HG03521 (cell line): ENCODE measurements around the gene TOR4A.

Source experiments
- ATAC-seq: cut with Tn5 transposase; IDR thresholded peaks from one replicate; pipeline ENCODE4 v1.9.1; 2021; ENCODE audit warnings: mild to moderate bottlenecking, moderate library complexity; ENCODE audit not compliant: unreplicated experiment

The TOR4A gene

DNA sequence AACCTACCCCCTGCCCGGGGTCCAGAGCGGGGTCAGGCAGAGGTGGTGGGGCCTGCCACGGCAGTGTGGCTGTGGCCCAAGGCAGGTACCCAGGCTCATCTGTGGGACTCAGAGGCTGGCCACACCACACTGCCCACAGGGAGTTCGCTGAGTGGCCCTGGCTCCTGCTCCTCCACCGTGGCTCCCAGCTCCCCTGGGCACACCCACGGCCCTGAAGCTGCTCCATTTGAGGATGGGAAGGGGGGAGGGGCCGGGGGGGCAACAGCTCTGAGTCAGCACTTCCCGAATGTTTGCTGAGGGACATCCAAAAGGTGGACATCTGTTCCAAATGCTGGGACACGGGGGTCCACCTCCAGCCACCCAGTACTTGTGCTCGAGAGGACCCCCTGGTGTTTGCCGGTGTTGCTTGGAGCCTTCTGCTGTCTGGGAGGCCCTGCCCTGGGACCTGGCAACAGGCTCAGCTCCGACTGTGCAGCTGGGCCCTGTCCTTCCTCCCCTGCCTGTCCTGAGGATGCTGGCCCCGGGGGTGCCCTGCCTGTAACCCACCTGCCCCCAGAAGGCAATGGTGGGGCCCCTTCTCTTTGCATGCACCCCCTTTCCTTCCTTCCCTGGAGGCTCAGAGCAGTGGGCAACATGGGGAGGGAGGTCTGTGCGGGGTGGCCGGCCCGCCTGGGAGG, 27.0 kb downstream of the TOR4A start:
- no peak for ATAC-seq

- no peak for ATAC-seq
These were observed 27.7 kb downstream of the TOR4A start for GRCh38 chr9:137305060-137305797.

DNA sequence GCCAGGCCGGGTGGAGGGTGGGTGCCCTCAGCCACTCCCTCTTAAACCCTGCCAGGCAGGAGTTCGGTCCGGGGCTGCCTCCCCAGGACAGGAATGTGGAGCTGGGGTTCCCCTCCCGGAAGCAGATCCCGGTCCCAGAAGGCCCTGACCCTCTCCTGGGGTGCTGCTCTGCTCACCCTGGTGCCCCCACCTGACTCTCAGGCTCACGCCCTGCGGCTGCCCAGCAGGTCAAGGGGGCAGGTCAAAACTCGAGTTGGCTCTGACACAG, 28.2 kb downstream of the TOR4A start:
- no peak for ATAC-seq

- ATAC-seq, result no peak
These were observed 28.7 kb downstream of the TOR4A start for GRCh38 chr9:137306066-137306849.

GRCh38 chr9:137306850-137307254, 29.3 kb downstream of the TOR4A start:
- no peak for ATAC-seq

DNA sequence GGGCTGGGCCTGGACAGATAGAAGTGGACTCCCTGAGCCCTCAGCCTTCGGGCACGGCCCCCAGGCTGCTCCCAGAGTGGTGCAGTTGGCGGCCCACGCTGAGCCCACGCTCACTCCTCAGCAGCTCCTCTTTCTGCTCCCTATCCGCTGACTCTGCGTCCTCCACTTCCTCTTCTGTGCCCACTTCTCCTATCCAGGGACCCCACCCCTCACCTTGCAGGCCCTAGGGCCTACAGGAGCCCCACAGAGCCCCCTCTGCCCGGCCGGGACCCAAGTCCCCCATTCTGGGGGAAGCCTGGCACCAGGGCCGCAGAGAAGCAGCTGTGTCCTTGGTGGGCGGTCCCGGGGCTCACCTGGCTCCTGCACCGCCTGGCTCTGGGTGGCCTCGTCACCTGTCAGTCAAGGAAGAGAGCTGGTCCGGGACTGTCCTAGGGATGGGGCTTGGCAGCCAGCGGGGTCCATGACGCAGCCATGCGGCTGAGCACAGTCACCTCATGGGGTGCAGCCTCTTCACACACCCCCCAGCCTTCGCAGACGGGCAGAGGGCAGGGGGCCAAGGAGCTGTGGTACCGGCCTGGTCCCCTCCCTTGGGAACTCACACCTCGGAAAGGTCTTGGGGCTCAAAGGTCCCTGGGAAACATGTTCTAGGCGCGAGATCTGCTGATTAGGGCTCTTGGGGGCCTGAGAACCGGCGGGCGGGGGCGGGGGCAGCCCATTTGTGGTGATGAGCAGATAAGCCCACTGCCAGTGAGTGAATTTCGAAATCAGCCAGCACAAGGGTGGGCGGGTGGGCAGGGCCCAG, 29.9 kb downstream of the TOR4A start:
- ATAC-seq, result no peak

GRCh38 chr9:137308057-137308619, 30.6 kb downstream of the TOR4A start:
- no peak for ATAC-seq

DNA sequence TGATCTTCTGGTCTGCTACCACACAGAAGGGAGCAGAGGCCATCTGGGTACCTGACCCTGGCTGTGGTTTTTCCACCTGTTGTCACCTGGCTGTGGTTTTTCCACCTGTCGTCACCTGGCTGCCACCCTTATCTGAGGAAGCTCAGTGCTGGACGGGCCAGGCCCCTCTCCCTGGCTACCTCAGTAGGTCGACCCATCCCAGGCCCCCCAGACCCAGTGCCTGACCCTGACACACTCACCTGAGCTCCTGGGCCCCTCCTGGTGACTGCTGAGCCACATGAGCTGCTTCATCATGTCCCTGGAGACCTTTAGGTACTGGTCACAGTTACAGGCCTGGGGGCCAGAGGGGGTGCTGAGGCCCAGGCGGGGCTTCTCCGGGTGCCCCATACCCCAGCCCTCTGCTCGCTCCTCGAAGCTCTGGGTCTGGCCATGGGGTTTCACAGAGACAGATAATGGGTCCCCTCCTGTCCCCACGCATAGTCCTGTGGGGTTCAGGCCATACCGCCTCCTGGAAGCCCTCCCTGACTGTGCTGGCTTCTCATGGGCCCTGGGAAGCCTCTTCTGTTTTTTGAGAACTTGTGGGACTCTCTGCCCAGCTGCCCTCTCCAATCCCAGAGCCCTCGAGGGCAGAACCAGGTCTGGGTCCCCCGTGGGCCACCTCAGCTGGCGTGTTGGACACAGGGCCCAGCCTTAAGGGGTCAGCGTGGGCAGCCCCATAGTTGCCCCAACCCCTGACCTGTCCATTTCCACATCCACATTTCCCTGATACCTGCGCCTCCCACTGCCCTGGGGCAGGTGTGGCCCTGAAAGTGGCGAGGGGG, 32.1 kb downstream of the TOR4A start:
- ATAC-seq, result no peak

DNA sequence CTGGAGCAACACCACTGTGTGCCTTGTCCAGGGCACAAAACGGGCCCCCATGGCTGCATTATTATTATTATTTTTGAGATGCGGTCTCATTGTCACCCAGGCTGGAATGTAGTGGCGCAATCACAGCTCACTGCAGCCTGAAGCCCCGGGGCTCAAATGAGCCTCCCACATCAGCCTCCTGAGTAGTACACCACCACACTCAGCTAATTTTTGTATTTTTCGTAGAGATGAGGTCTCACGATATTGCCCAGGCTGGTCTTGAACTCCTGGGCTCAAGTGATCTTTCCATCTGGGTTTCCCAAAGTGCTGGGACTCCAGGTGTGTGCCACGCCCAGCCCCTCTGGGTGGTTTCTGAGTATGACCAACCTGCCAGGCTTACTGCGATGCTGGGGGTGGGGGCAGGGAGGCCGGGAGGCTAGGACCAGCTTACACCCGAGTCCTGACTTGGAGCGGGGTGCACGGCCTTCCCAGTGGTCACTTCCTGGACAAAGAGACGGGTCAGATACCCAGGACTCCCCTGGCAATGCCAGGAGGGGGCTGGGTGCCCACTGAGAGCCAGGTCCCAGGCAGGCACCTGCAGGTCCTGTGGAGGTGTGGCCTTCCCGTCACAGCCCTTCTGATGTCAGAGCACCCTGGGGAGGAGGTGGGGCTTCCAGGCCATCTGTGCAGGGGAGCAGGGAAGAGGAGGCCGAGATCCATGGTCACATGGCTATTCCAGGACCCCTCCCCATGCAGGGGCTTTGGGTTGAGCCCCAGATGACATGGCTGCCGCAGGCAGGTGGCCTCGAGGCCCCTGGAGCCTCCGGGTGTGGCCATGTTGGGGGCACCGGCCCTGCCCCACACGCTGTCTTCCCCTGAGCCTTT, 32.9 kb downstream of the TOR4A start:
- no peak for ATAC-seq

GRCh38 chr9:137311171-137311985, 33.9 kb downstream of the TOR4A start:
- ATAC-seq, result no peak

DNA sequence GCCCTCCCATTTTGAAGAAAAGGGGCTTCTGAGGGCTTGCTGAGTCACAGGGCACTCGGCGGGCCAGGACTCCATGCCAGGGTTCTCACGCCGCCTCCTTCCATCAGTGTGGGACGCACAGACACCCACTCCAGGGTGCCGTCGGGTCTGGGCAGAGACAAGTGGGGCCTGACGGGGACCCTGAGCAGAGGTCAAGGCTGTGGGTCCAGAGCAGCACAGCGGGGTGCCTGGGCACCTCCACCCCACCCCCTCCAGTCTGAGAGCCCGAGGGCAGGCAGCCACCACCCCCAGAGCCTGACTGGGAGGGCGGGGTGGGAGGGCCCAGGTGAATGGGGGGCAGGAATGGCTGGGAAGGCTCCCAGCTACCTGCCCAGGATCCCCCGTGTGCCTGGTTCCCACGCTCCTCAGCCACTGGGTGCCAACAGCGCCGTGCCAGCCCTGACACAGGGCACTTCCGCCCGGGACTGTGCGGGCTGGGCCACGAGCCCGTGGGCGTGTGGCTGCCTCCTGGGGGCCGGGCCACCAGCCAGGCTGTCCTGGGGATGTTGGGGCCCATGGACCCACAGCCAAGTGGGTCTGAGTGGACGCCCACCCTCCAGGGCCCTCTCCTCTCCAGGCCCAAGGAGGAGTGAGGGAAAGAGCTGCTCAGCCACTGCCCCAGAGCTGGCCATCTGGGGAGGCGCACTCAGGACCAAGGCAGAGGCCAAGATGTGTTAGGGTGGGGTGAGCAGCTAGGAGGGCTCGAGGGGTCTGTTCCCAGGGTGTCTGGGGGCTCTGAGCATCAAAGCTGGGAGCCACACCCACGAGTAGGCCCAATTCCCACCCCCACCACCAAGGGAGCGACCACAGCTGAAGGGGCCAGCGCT, 34.7 kb downstream of the TOR4A start:
- ATAC-seq, result no peak

GRCh38 chr9:137312852-137313325, 35.4 kb downstream of the TOR4A start:
- ATAC-seq, result no peak

- no peak for ATAC-seq
These were observed 35.9 kb downstream of the TOR4A start for GRCh38 chr9:137313326-137313936.

- ATAC-seq, result no peak
These were observed 36.5 kb downstream of the TOR4A start for GRCh38 chr9:137313956-137314560.

- no peak for ATAC-seq
These were observed 37.3 kb downstream of the TOR4A start for GRCh38 chr9:137314561-137315560.
